BJ (cell line): ENCODE measurements around the gene AMPD1. TPM values are rescaled to one million over a fixed set of nuclear protein-coding genes. Genes with fewer than 3 reads are reported as not detected.

ENCODE experiments used
- CTCF ChIA-PET: fragments of 350-600 bp; formaldehyde crosslinking; extraction: SDS; loops from one replicate; lab custom pipeline; 2021; ENCODE audit warnings: antibody characterized with exemption, inconsistent platforms; lab: Yijun Ruan, JAX
- POLR2A ChIA-PET: fragments of 300-600 bp; sonication (Branson Sonifier 250); formaldehyde crosslinking; extraction: SDS; loops from one replicate; lab custom pipeline; 2021; ENCODE audit warnings: antibody characterized with exemption; lab: Charles Lee
- DNase-seq: peaks from one replicate; pipeline ENCODE4 v3.0.0-alpha.2; 2011; ENCODE audit warnings: low read depth
- H3K27me3 ChIP-seq: 2 replicates; pipeline ENCODE4 v1.6.0; 2011; ENCODE audit warnings: low read length; ENCODE audit not compliant: control insufficient read depth, insufficient read depth
- H3K36me3 ChIP-seq: 2 replicates; pipeline ENCODE4 v1.5.1; 2011; ENCODE audit warnings: low read length; ENCODE audit not compliant: control insufficient read depth, insufficient read depth
- H3K4me3 ChIP-seq: 2 replicates; pipeline ENCODE4 v1.5.1; 2011; ENCODE audit warnings: low read depth, mild to moderate bottlenecking, control low read depth, low read length
- CTCF ChIP-seq: IDR thresholded peaks from 2 replicates; pipeline ENCODE4 v1.5.1; 2011; ENCODE audit warnings: low read depth, mild to moderate bottlenecking, control low read depth, inconsistent platforms, low read length, moderate library complexity; ENCODE audit not compliant: insufficient read depth
- polyA plus RNA-seq: library from polyadenylated mRNA; depleted of rRNA; stranded (reverse); fragments of >200 nt; gene quantifications from 2 replicates; pipeline ENCODE4 v1.2.3, GENCODE V29; 2011

AMPD1 gene
- polyA plus RNA-seq, 1 experiment = not detected

GRCh38 chr1:114729782-114730181 lies 34.4 kb upstream of the AMPD1 start:
- DNase-seq = no peak
- peaks cover 13% of the 10 kb centered on the region for H3K36me3 ChIP-seq
- ChIA-PET CTCF (no interaction called here), POLR2A (no interaction called here)
- no peak for TF ChIP-seq CTCF
- no peak overlapping the region for H3K4me3 ChIP-seq
- no peaks in the 10 kb centered on the region for H3K27me3 ChIP-seq

- POLR2A ChIA-PET = no interaction called here
- Histone ChIP-seq H3K27me3 (no peaks in the 10 kb centered on the region), H3K4me3 (no peak overlapping the region), H3K36me3 (peaks cover 10% of the 10 kb centered on the region)
- DNase-seq = no peak
- no peak for TF ChIP-seq CTCF
- CTCF ChIA-PET = no interaction called here
These were observed 33.2 kb upstream of the AMPD1 start for GRCh38 chr1:114728553-114728952.

GRCh38 chr1:114725230-114725629 lies 29.9 kb upstream of the AMPD1 start:
- ChIA-PET POLR2A (no interaction called here), CTCF (interaction anchor here (1.0 kb wide), 1 partner anchor 9 kb away, joined by 3 read pairs; the partner anchor contains the start of gene NRAS)
- no peaks in the 10 kb centered on the region for H3K27me3 ChIP-seq
- peaks cover 6% of the 10 kb centered on the region for H3K36me3 ChIP-seq
- no peak for TF ChIP-seq CTCF
- H3K4me3 ChIP-seq = no peak overlapping the region
- no peak for DNase-seq

- POLR2A ChIA-PET = no interaction called here
- Histone ChIP-seq H3K4me3 (no peak overlapping the region), H3K36me3 (peaks cover 10% of the 10 kb centered on the region), H3K27me3 (no peaks in the 10 kb centered on the region)
- TF ChIP-seq CTCF = no peak
- CTCF ChIA-PET = no interaction called here
- no peak for DNase-seq
These were observed 28.6 kb upstream of the AMPD1 start for GRCh38 chr1:114723915-114724314.

- CTCF ChIA-PET = interaction anchor here (0.6 kb wide), 1 partner anchor 8 kb away, joined by 3 read pairs; no protein-coding TSS in a partner anchor
- no peaks in the 10 kb centered on the region for H3K27me3 ChIP-seq
- POLR2A ChIA-PET = no interaction called here
- H3K4me3 ChIP-seq = no peak overlapping the region
- TF ChIP-seq CTCF = no peak
- H3K36me3 ChIP-seq = peaks cover 12% of the 10 kb centered on the region
- DNase-seq = no peak
These were observed 28.1 kb upstream of the AMPD1 start for GRCh38 chr1:114723457-114723856.
